GM13976 (cell line): ENCODE data around the gene HCN4.

Experiments
- DNase-seq: peaks from one replicate; pipeline ENCODE4 v3.0.0; 2012; ENCODE audit warnings: low spot score
- CTCF ChIP-seq: IDR thresholded peaks from 2 replicates; pipeline ENCODE4 v1.5.1; 2012; ENCODE audit warnings: borderline replicate concordance, mild to moderate bottlenecking; ENCODE audit not compliant: insufficient read depth; ENCODE audit errors: extremely low read depth, missing control alignments, control extremely low read depth
- in situ Hi-C: fragments of 300-500 bp; cut with MboI; formaldehyde crosslinking; loops from one replicate; pipeline ENCODE4 v1.12.0; 2022; ENCODE audit warnings: low sequenced_read_pairs, mixed read lengths, inconsistent platforms; ENCODE audit not compliant: unreplicated experiment

The HCN4 gene

GRCh38 chr15:73371812-73372211, 3.1 kb upstream of the HCN4 start:
- TF ChIP-seq CTCF: no peak
- in situ Hi-C loops: no loop called here

GRCh38 chr15:73370151-73370550, 1.4 kb upstream of the HCN4 start:
- DNase-seq: no peak
- TF ChIP-seq CTCF: no peak
- in situ Hi-C loops: no loop called here

More at GRCh38 chr15:73371812-73372211, 3.1 kb upstream of the HCN4 start:
- no peak for DNase-seq

GRCh38 chr15:73369154-73369694, 466 bp upstream of the HCN4 start:
- no peak for TF ChIP-seq CTCF
- DNase-seq: no peak
- in situ Hi-C loops: no loop called here

GRCh38 chr15:73367624-73368300, 996 bp downstream of the HCN4 start:
- no peak for DNase-seq
- no peak for TF ChIP-seq CTCF
- in situ Hi-C loops: no loop called here

- TF ChIP-seq CTCF: no peak
- no peak for DNase-seq
These were observed 1.8 kb downstream of the HCN4 start for GRCh38 chr15:73366766-73367623.

GRCh38 chr15:73364070-73364469, 4.7 kb downstream of the HCN4 start:
- no peak for TF ChIP-seq CTCF
- in situ Hi-C loops: no loop called here
- DNase-seq: no peak

More at GRCh38 chr15:73366766-73367623, 1.8 kb downstream of the HCN4 start:
- in situ Hi-C loops: no loop called here
